Dedifferentiated amniotic fluid mesenchymal stem cell (primary cell): ENCODE results near the gene RAB3C.

Experiments
- DNase-seq: peaks from one replicate; pipeline ENCODE4 v3.0.0-alpha.2; 2016; ENCODE audit errors: extremely low spot score

The RAB3C gene

GRCh38 chr5:58773744-58774441 is 191.0 kb downstream of the RAB3C start:
- no peak for DNase-seq

- DNase-seq = no peak
Measured at GRCh38 chr5:58774937-58775336, 192.1 kb downstream of the RAB3C start.

- DNase-seq = no peak
Measured at GRCh38 chr5:58775701-58776262, 192.9 kb downstream of the RAB3C start.

GRCh38 chr5:58776559-58776958 is 193.7 kb downstream of the RAB3C start:
- DNase-seq = no peak

GRCh38 chr5:58778888-58779287 is 196.0 kb downstream of the RAB3C start:
- no peak for DNase-seq

- DNase-seq = no peak
Measured at GRCh38 chr5:58786035-58786434, 203.2 kb downstream of the RAB3C start.

GRCh38 chr5:58786711-58787303 is 203.9 kb downstream of the RAB3C start:
- DNase-seq = no peak

- no peak for DNase-seq
Measured at GRCh38 chr5:58787987-58788386, 205.1 kb downstream of the RAB3C start.

- DNase-seq = no peak
Measured at GRCh38 chr5:58793888-58794657, 211.2 kb downstream of the RAB3C start.

- DNase-seq = no peak
Measured at GRCh38 chr5:58794875-58795274, 212.0 kb downstream of the RAB3C start.

- no peak for DNase-seq
Measured at GRCh38 chr5:58795327-58795726, 212.5 kb downstream of the RAB3C start.

GRCh38 chr5:58797021-58797420 is 214.1 kb downstream of the RAB3C start:
- DNase-seq = no peak

- DNase-seq = no peak
Measured at GRCh38 chr5:58800356-58800755, 217.5 kb downstream of the RAB3C start.

GRCh38 chr5:58800861-58801540 is 218.1 kb downstream of the RAB3C start:
- DNase-seq = no peak

GRCh38 chr5:58803056-58803455 is 220.2 kb downstream of the RAB3C start:
- DNase-seq = no peak

- DNase-seq = no peak
Measured at GRCh38 chr5:58804291-58804690, 221.4 kb downstream of the RAB3C start.

GRCh38 chr5:58810086-58810485 is 227.2 kb downstream of the RAB3C start:
- no peak for DNase-seq

- DNase-seq = no peak
Measured at GRCh38 chr5:58813855-58814254, 231.0 kb downstream of the RAB3C start.

GRCh38 chr5:58816181-58816731 is 233.4 kb downstream of the RAB3C start:
- DNase-seq = no peak

GRCh38 chr5:58818465-58818864 is 235.6 kb downstream of the RAB3C start:
- DNase-seq = no peak

- DNase-seq = no peak
Measured at GRCh38 chr5:58825441-58825840, 242.6 kb downstream of the RAB3C start.

GRCh38 chr5:58825899-58826298 is 243.0 kb downstream of the RAB3C start:
- no peak for DNase-seq
